Adipocyte (in vitro differentiated cells): Measurements from ENCODE around the gene WFDC2.
A peak's percentile ranks its signal among the peaks of the same experiment; 100 is the strongest.

Experiments
- DNase-seq: peaks from one replicate; pipeline ENCODE4 v3.0.0-alpha.2; 2015; ENCODE audit warnings: low read depth
- H3K27me3 ChIP-seq: replicated peaks from 2 replicates; pipeline ENCODE4 v1.7.0; 2013; ENCODE audit warnings: mild to moderate bottlenecking, low read length, moderate library complexity; ENCODE audit not compliant: control insufficient read depth, insufficient read depth
- H3K36me3 ChIP-seq: 2 replicates; pipeline ENCODE4 v1.7.0; 2013; ENCODE audit warnings: low read length, mild to moderate bottlenecking, moderate library complexity; ENCODE audit not compliant: control insufficient read depth, insufficient read depth, severe bottlenecking
- H3K4me1 ChIP-seq: 2 replicates; pipeline ENCODE4 v1.7.0; 2013; ENCODE audit warnings: mild to moderate bottlenecking, low read length, moderate library complexity; ENCODE audit not compliant: control insufficient read depth, insufficient read depth
- H3K4me3 ChIP-seq: 2 replicates; pipeline ENCODE4 v1.7.0; 2013; ENCODE audit warnings: mild to moderate bottlenecking, low read length, moderate library complexity
- H3K9ac ChIP-seq: 2 replicates; pipeline ENCODE4 v1.7.0; 2013; ENCODE audit warnings: mild to moderate bottlenecking, low read length, moderate library complexity
- H3K9me3 ChIP-seq: 2 replicates; pipeline ENCODE4 v1.7.0; 2013; ENCODE audit warnings: mild to moderate bottlenecking, low read length, moderate library complexity; ENCODE audit not compliant: control insufficient read depth

WFDC2 gene

DNA sequence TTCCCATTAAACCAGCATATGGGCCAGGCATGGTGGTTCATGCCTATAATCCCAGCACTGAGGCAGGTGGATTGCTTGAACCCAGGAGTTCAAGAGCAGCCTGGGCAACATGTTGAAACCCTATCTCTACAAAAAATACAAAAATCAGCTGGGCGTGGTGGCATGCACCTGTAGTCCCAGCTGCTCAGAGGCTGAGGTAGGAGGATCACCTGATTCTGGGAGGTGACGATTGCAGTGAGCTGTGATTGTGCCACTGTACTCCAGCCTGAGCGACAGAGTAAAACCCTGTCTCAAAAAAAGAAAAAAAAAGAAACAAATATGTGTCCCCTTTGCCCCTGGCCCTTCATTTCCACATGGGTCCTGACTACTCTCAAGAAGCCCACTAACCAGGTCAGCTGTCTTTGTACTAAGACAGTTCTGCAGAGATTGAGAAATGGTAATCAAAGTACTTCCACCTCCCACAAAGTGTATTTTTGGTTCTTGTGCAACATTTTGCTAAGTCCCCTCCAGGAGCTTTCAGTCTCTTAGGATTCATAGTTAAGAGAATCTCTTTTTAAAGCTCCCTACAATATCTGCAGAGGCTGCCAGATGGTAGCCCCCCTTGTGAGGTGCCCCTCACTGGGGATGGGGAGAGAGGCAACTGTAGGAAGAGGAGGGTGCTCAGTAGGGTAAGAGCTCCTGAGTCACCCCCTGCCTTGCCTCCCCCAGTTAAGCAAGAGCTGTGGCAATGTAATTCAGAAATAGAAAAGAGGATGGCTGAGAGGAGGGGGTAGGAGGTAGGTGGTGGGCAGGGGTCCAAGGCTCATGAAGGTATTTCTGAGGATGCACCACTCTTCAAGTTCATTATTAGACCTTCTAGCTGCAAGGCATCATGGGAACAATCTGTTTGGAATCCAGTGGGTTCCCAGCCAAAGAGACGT is 16.5 kb upstream of the WFDC2 start:
- Histone ChIP-seq H3K4me3 (no peak overlapping the region), H3K36me3 (no peaks in the 10 kb centered on the region), H3K9ac (no peak overlapping the region), H3K4me1 (peaks cover 17% of the 10 kb centered on the region), H3K9me3 (no peaks in the 10 kb centered on the region), H3K27me3 (peaks cover 33% of the 10 kb centered on the region)
- DNase-seq: no peak

DNA sequence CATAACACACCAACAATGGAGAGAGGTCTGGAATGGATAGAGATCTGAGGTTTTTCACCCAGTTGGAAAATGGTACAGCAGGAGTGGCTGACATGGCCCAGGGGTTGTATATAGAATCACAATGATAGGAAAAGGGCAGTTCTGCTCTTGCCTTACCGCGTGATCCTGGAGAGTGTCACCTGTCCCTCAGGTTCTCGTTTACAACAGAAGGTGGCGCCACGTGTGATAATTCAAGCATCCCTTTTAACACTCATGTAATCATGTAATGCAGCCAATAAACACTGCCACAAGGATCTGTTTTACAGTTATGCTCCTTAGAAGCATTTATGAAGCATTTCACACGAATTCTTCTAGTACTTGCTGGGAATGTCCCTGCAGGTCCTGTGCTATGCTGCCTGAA is 12.9 kb upstream of the WFDC2 start:
- no peak for DNase-seq
- Histone ChIP-seq H3K4me3 (no peak overlapping the region), H3K9me3 (no peaks in the 10 kb centered on the region), H3K9ac (no peak overlapping the region), H3K27me3 (peaks cover 33% of the 10 kb centered on the region), H3K4me1 (peaks cover 7% of the 10 kb centered on the region), H3K36me3 (no peaks in the 10 kb centered on the region)

DNA sequence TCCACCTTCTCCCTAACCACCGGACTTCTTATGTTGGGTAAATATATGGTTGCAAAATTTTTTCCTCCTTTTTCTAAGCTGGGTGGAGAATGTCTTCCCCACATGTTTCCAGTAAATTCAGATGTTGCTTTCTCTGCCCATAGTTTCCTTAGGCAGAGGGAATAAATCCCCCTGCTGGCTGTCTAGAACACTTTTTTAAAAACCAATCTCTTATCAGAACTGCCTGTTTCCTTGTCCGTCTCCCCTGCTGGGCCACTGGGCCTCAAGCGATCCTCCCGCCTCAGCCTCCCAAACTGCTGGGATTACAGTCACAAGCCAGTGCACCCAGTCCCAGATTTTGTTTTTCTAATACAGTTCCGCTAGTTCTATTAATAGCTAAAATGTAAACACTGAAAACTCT is 9.9 kb upstream of the WFDC2 start:
- Histone ChIP-seq H3K36me3 (no peaks in the 10 kb centered on the region), H3K9me3 (no peaks in the 10 kb centered on the region), H3K27me3 (peaks cover 39% of the 10 kb centered on the region), H3K4me3 (no peak overlapping the region), H3K9ac (no peak overlapping the region), H3K4me1 (no peaks in the 10 kb centered on the region)
- peak; percentile 30 for DNase-seq

DNA sequence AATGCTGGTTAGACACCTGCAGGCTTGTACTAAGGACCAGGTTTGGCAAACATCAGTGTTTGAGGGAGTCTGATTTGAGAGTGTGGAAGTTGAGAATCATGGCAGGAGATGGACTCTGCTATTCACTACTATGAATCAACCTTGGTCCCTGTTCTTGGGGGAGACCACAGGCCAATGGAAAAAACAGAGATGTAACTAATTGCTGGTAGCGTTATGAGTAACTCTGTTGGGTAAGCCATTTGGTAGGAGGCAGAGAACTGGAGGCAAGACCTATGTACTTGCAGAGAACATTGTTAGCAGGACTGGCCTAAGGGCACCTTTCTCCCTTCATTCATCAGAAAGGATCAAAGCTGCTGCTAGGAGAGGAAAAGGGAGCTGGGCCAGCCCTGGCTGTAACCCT is 8.3 kb upstream of the WFDC2 start:
- no peak for DNase-seq
- Histone ChIP-seq H3K36me3 (no peaks in the 10 kb centered on the region), H3K27me3 (peaks cover 49% of the 10 kb centered on the region), H3K4me3 (no peak overlapping the region), H3K4me1 (no peaks in the 10 kb centered on the region), H3K9ac (no peak overlapping the region), H3K9me3 (no peaks in the 10 kb centered on the region)

DNA sequence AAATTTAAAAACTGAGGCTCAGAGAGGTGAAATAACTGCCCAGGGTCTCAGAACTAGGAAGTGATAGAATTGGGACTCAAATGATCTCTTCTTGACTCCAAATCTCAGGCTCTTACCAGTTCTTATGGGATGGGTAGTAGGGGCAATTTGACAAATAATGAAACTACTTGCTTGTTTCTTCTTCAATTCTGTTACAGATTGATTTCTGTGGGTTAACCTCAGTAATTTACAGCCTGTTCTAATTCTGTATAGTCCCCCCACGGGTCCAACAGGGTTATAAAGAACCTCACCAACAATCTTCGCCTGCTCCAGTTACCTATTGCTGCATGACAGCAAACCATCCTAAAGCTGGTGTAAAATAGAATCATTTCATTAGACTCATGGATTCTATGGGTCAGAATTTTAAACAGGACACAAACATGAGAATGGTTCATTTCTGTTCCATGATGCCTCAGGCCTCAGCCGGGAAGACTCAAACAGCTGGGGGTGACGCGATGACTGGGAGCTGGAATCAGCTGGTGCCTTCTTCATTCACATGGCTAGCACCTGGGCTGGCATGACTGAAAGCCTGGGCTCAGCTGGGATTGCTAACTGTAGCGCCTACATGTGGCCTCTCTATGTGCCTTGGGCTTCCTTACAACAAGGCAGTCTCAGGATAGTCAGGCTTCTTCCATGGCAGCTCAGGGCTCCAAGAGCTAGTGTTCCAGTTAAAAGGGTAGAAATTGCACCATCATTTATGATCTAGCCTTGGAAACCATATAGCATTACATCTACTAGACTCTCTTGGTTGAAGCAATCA is 6.6 kb upstream of the WFDC2 start:
- H3K9me3 ChIP-seq: no peaks in the 10 kb centered on the region
- no peaks in the 10 kb centered on the region for H3K36me3 ChIP-seq
- H3K9ac ChIP-seq: no peak overlapping the region
- no peak for DNase-seq
- H3K4me3 ChIP-seq: no peak overlapping the region
- no peaks in the 10 kb centered on the region for H3K4me1 ChIP-seq
- peaks cover 51% of the 10 kb centered on the region for H3K27me3 ChIP-seq

DNA sequence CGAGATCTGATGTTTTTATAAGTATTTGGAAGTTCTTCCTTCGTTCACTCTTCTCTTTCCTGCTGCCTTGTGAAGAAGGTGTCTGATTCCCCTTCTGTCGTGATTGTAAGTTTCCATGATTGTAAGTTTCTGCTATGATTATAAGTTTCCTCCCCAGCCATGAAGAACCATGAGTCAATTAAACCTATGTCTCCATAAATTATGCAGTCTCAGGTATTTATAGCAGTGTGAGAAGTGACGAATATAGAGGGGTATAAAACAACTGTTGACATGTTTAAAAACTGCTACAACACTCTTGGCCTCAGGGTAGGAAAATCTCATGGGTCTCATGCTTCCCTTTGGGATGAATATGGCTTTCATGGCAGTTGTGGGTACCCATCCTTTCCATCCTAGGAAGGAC is 5.8 kb upstream of the WFDC2 start:
- no peak overlapping the region for H3K9ac ChIP-seq
- H3K4me1 ChIP-seq: no peaks in the 10 kb centered on the region
- H3K9me3 ChIP-seq: no peaks in the 10 kb centered on the region
- H3K27me3 ChIP-seq: peaks cover 59% of the 10 kb centered on the region
- no peak overlapping the region for H3K4me3 ChIP-seq
- H3K36me3 ChIP-seq: no peaks in the 10 kb centered on the region
- no peak for DNase-seq

DNA sequence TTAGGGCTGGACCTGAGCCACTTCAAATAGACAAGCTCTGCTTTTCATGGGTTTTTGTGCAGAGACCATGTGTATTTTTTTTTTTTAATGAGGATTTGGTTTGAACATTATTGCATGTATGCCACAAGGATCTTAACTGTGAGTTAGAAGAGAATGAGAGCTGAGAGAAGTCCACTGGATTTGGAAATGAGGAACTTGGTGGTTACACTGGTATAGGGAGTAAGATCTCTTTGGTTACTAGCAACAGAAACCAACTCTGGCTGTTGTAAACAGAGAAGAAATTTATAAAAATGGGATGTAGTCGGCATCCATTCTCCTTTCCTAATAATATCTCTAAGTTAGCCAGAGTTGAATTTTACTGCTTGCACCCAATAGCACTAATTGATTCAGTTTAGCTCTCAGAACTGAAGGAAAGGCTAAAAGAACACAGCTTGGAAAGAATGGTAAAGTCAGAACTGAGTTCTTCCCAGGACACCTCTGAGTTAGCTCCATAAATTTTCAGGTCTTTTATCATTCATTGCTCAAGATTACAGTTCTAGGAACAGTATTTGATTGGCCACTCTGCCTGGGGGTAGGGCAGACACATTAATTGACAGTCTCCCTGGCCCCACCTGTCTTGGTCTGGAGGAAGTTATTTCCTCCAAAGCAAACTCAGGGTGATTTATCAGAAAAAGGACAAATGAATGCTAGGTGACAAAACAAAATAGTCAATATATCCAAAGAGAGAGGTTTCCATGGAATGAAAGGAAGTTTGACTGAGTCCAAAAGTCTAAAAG is 3.9 kb upstream of the WFDC2 start:
- Histone ChIP-seq H3K27me3 (peaks cover 72% of the 10 kb centered on the region), H3K36me3 (no peaks in the 10 kb centered on the region), H3K4me1 (peaks cover 8% of the 10 kb centered on the region), H3K9ac (no peak overlapping the region), H3K9me3 (no peaks in the 10 kb centered on the region), H3K4me3 (no peak overlapping the region)
- no peak for DNase-seq

DNA sequence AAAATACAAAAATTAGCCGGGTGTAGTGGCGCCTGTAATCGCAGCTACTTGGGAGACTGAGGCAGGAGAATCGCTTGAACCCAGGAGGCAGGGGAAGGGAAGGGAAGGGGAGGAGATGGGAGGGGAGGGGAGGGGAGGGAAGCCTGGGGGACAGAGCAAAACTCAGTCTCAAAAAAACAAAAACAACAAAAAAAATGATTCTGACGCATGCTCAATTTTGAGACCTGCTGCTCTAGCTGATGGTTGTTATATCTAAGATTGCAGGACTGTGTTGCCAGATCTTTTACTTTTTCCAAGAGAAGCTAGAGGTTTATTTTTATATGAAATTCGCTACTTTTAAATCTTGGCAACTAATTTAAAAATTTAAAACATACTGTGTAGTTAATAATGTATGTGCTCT is 2.4 kb upstream of the WFDC2 start:
- H3K9ac ChIP-seq: no peak overlapping the region
- H3K9me3 ChIP-seq: no peaks in the 10 kb centered on the region
- H3K4me3 ChIP-seq: no peak overlapping the region
- peaks cover 84% of the 10 kb centered on the region for H3K27me3 ChIP-seq
- DNase-seq: no peak
- peaks cover 13% of the 10 kb centered on the region for H3K4me1 ChIP-seq
- H3K36me3 ChIP-seq: no peaks in the 10 kb centered on the region

DNA sequence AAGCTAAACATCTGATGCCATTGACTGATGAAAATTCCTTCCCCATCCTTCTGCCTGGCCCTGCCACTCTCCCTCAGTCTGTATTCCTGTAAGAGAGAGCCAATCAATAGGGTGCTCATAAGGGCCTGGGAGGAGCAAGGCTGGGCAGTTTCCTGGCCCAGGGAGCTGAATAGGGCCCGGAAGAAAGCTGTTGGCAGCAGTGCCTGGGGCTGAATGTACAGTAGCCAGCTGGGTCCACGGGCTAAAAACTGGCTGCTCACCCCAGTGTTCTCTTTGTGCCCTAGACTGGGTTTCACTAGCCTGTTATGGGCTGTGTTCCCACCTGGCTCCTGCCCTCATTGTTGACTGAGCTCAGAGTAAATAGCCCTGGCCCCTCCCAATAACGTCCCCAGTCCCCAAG is 1.7 kb upstream of the WFDC2 start:
- Histone ChIP-seq H3K27me3 (peaks cover 79% of the 10 kb centered on the region), H3K36me3 (no peaks in the 10 kb centered on the region), H3K4me1 (peaks cover 13% of the 10 kb centered on the region), H3K9ac (no peak overlapping the region), H3K4me3 (no peak overlapping the region), H3K9me3 (no peaks in the 10 kb centered on the region)
- no peak for DNase-seq

DNA sequence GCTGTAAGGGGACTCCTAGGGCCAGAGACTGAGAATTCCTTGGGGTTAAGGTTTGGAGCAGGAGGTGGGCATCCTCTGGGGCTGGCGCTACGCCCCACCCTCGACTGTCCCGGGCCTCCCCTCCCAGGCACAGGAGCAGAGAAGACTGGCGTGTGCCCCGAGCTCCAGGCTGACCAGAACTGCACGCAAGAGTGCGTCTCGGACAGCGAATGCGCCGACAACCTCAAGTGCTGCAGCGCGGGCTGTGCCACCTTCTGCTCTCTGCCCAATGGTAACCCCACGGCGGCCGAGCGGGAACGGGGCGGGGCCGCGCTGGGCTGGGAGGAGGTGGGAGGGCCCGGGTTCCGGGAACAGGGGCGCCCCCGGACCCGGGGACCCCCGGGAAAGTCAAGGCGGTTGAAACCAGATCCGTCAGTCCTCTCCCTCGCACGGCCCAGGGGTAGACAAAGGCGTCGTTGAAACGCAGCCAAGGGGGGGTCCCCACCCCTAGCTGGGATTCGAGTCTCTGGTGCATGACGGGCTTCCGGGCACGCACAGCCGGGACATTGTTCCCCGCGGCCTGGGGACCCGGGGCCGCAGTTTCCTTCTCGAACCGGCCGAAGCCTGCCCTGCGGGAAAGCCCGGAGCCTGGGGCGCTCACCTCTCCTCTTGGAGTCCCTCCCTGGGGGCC is 844 bp downstream of the WFDC2 start:
- DNase-seq: peak; percentile 43
- peak overlapping the region; percentile 65 for H3K4me3 ChIP-seq
- H3K9me3 ChIP-seq: no peaks in the 10 kb centered on the region
- no peaks in the 10 kb centered on the region for H3K36me3 ChIP-seq
- H3K4me1 ChIP-seq: peaks cover 13% of the 10 kb centered on the region
- no peak overlapping the region for H3K9ac ChIP-seq
- H3K27me3 ChIP-seq: peaks cover 54% of the 10 kb centered on the region
